HepG2 (cell line): Measurements from ENCODE around the gene CAMK2D. TPM values are rescaled to one million over a fixed set of nuclear protein-coding genes. Genes with fewer than 3 reads are reported as not detected.

Experiments used
- ATAC-seq: fragments of 200-7000 bp; cut with Tn5 transposase; 3 replicates; pipeline ENCODE4 v1.9.1; 2020; ENCODE audit warnings: mild to moderate bottlenecking, moderate library complexity
- BruUV-seq: library from RNA; stranded (reverse); fragments of 400-500 nt; replicated peaks from 2 replicates; lab custom pipeline; 2021; lab: Mats Ljungman, UMichigan
- CTCF ChIA-PET: fragments of 300-600 bp; formaldehyde crosslinking; extraction: SDS; loops from one replicate; lab custom pipeline; 2021; ENCODE audit warnings: low total read pairs, inconsistent platforms, low intra/inter-chr PET ratio; lab: Yijun Ruan, JAX
- POLR2A ChIA-PET: fragments of 350-600 bp; sonication (Branson Sonifier 250); formaldehyde crosslinking; loops from one replicate; lab custom pipeline; 2020; ENCODE audit warnings: antibody characterized with exemption, inconsistent platforms; lab: Yijun Ruan, JAX
- DNase-seq: peaks from one replicate; pipeline ENCODE4 v3.0.0-alpha.2; 2015; ENCODE audit warnings: low spot score
- FAIRE-seq: peaks from 3 replicates; lab custom pipeline; 2011; peaks lifted over from hg19 to GRCh38; lab: Jason Lieb, UNC
- H2AFZ ChIP-seq: one replicate; pipeline ENCODE4 v1.6.1; 2011; ENCODE audit warnings: low read length, inconsistent platforms
- H3K27ac ChIP-seq: fragments of 300-600 bp; 3 replicates; pipeline ENCODE4 v1.8.0; 2011; ENCODE audit warnings: mixed run types, mild to moderate bottlenecking, mixed read lengths, low read length, inconsistent platforms; ENCODE audit not compliant: insufficient read depth; ENCODE audit errors: extremely low read length
- H3K27me3 ChIP-seq, 2 experiments: fragments of 200-600 bp in 1 of 2; 2 replicates in 1 of 2; 3 replicates in 1 of 2; pipeline versions ENCODE4 v1.6.0 to v1.8.0; 2011; ENCODE audit warnings: low read length in 2 of 2, mild to moderate bottlenecking in 2 of 2, moderate library complexity in 2 of 2, inconsistent platforms in 1 of 2; ENCODE audit not compliant: insufficient read depth in 2 of 2, control insufficient read depth in 1 of 2
- H3K36me3 ChIP-seq, 2 experiments: fragments of 200-600 bp in 1 of 2; replicated peaks in 1 of 2; 2 replicates in 1 of 2; 3 replicates in 1 of 2; pipeline versions ENCODE4 v1.5.1 to v1.8.0; 2011; ENCODE audit warnings: low read length in 2 of 2, inconsistent platforms in 1 of 2; ENCODE audit not compliant: insufficient read depth in 2 of 2, control insufficient read depth in 1 of 2
- H3K4me1 ChIP-seq: 2 replicates; pipeline ENCODE4 v1.5.1; 2012; ENCODE audit warnings: low read length, inconsistent platforms; ENCODE audit not compliant: insufficient read depth
- H3K4me2 ChIP-seq: 2 replicates; pipeline ENCODE4 v1.6.0; 2011; ENCODE audit warnings: low read depth, low read length, inconsistent platforms
- H3K4me3 ChIP-seq, 3 experiments: fragments of 200-600 bp in 1 of 3; sonication (generic), shearing (Covaris generic) in 1 of 3; replicated peaks in 1 of 3; 2 replicates each; pipeline ENCODE4 v1.5.1; 2011 to 2016; ENCODE audit warnings: low read length in 3 of 3, inconsistent platforms in 2 of 3, low read depth in 2 of 3, mild to moderate bottlenecking in 2 of 3, control low read depth in 1 of 3, mixed read lengths in 1 of 3; ENCODE audit not compliant: insufficient read depth in 1 of 3
- H3K79me2 ChIP-seq: one replicate; pipeline ENCODE4 v1.6.1; 2011; ENCODE audit warnings: low read length, inconsistent platforms; ENCODE audit not compliant: insufficient read depth
- H3K9ac ChIP-seq: 2 replicates; pipeline ENCODE4 v1.6.0; 2011; ENCODE audit warnings: mild to moderate bottlenecking, low read depth, low read length, inconsistent platforms; ENCODE audit not compliant: insufficient read depth
- H3K9me3 ChIP-seq: 2 replicates; pipeline ENCODE4 v1.5.1; 2012; ENCODE audit warnings: mild to moderate bottlenecking, low read length
- H4K20me1 ChIP-seq: 2 replicates; pipeline ENCODE4 v1.6.0; 2011; ENCODE audit warnings: inconsistent platforms, mild to moderate bottlenecking, low read length, moderate library complexity; ENCODE audit not compliant: insufficient read depth
- ARHGAP35 ChIP-seq: sonication (generic); formaldehyde crosslinking; IDR thresholded peaks from 2 replicates; pipeline ENCODE4 v1.9.0; 2022; ENCODE audit warnings: mild to moderate bottlenecking, inconsistent platforms, moderate library complexity, missing genetic modification reagents, borderline replicate concordance
- ELK4 ChIP-seq: sonication (generic); formaldehyde crosslinking; IDR thresholded peaks from 2 replicates; pipeline ENCODE4 v1.9.0; 2021; ENCODE audit warnings: missing genetic modification reagents, borderline replicate concordance
- PRDM10 ChIP-seq: sonication (generic); formaldehyde crosslinking; IDR thresholded peaks from 2 replicates; pipeline ENCODE4 v1.4.0; 2020; ENCODE audit warnings: low read depth, missing genetic modification reagents
- SALL1 ChIP-seq: sonication (generic); formaldehyde crosslinking; IDR thresholded peaks from 2 replicates; pipeline ENCODE4 v1.8.0; 2022; ENCODE audit warnings: mild to moderate bottlenecking, missing genetic modification reagents
- SYNCRIP ChIP-seq: fragments of 200-400 bp; formaldehyde crosslinking; IDR thresholded peaks from 2 replicates; pipeline ENCODE4 v1.6.1; 2018; ENCODE audit warnings: mild to moderate bottlenecking, low read depth, low read length; ENCODE audit not compliant: insufficient read depth
- WIZ ChIP-seq: sonication (generic); formaldehyde crosslinking; IDR thresholded peaks from 2 replicates; pipeline ENCODE4 v1.5.1; 2020; ENCODE audit warnings: mild to moderate bottlenecking, missing genetic modification reagents
- ZBED4 ChIP-seq: sonication (generic); formaldehyde crosslinking; IDR thresholded peaks from 2 replicates; pipeline ENCODE4 v1.4.0; 2020; ENCODE audit warnings: missing genetic modification reagents, borderline replicate concordance
- ZNF160 ChIP-seq: sonication (generic); formaldehyde crosslinking; IDR thresholded peaks from 2 replicates; pipeline ENCODE4 v1.8.0; 2022; ENCODE audit warnings: mild to moderate bottlenecking, inconsistent platforms, missing genetic modification reagents
- ZNF7 ChIP-seq: IDR thresholded peaks from 2 replicates; pipeline ENCODE4 v1.6.1; 2016; ENCODE audit warnings: missing biosample characterization, missing genetic modification reagents
- ZNF770 ChIP-seq: sonication (generic); formaldehyde crosslinking; IDR thresholded peaks from 2 replicates; pipeline ENCODE4 v1.5.0; 2020; ENCODE audit warnings: mild to moderate bottlenecking, missing genetic modification reagents
- WGBS: methylation state at CpG from one replicate; pipeline ENCODE4 v1.1.6; 2017; ENCODE audit warnings: low lambda C conversion rate; 5-methylcytosine and 5-hydroxymethylcytosine counted together
- in situ Hi-C: cut with HindIII; loops from 2 replicates; pipeline ENCODE4 v1.10.0; 2017; ENCODE audit warnings: low pct_unique_long_range_greater_than_20kb; ENCODE audit not compliant: extremely low pct_ligation_motif_present
- intact Hi-C: fragments of 100-400 bp; cut with micrococcal nuclease; formaldehyde crosslinking; loops from one replicate; pipeline ENCODE4 v1.10.0; 2022; ENCODE audit not compliant: unreplicated experiment
- polyA plus RNA-seq, 8 experiments: library from polyadenylated mRNA; depleted of rRNA in 3 of 8; stranded (reverse) in 7 of 8; unstranded in 1 of 8; fragments of >200 nt; fragmentation: Illumina TruSeq in 4 of 8; extraction: Trizol in 4 of 8; gene quantifications; 2 replicates each; pipeline versions ENCODE4 v1.2.1 to v1.2.3, GENCODE V29; 2011 to 2016; ENCODE audit warnings: low read depth in 4 of 8, missing spikeins in 1 of 8, mixed read lengths in 1 of 8; ENCODE audit not compliant: insufficient read depth in 1 of 8
- total RNA-seq, 5 experiments: library from RNA; depleted of rRNA; stranded (reverse); fragments of >200 nt; fragmentation: Illumina TruSeq; extraction: Trizol; gene quantifications; 2 replicates each; pipeline ENCODE4 v1.2.3, GENCODE V29; 2016; ENCODE audit warnings: low read depth in 1 of 5

Gene CAMK2D
- total and polyA plus RNA-seq, 2 of the 13 experiments (the other 11 are each of a cell fraction or from before 2014, with no cell fraction given), result 18.0 to 65.4 TPM

- TF ChIP-seq SALL1 (no peak), WIZ (CRISPR knock-in tag) (no peak), ZNF160 (CRISPR knock-in tag) (no peak), ZNF770 (CRISPR knock-in tag) (no peak), ZNF7 (no peak)
- TF ChIP-seq, all 625 proteins: peak for 0
Measured at GRCh38 chr4:113509851-113510250, 251.7 kb downstream of the CAMK2D start (continued).

GRCh38 chr4:113505044-113505443 lies 256.5 kb downstream of the CAMK2D start:
- CTCF ChIA-PET, result no interaction called here
- no TSS peak for BruUV-seq
- TF ChIP-seq ARHGAP35 (CRISPR knock-in tag) (no peak), ZBED4 (CRISPR knock-in tag) (no peak), ELK4 (CRISPR knock-in tag) (no peak), PRDM10 (CRISPR knock-in tag) (no peak), SYNCRIP (no peak)

More at GRCh38 chr4:113505044-113505443, 256.5 kb downstream of the CAMK2D start:
- Histone ChIP-seq H3K27me3 (no peaks in the 10 kb centered on the region), H3K4me1 (no peaks in the 10 kb centered on the region), H3K79me2 (no peaks in the 10 kb centered on the region), H2AFZ (no peak overlapping the region), H3K4me2 (no peak overlapping the region), H4K20me1 (no peaks in the 10 kb centered on the region), H3K9ac (no peak overlapping the region), H3K4me3 (no peak overlapping the region), H3K36me3 (peaks cover 4% of the 10 kb centered on the region in 2 experiments; a peak in 4 of 5 replicates), H3K9me3 (no peaks in the 10 kb centered on the region), H3K27ac (no peak overlapping the region)
- ATAC-seq (no peak), FAIRE-seq (no peak), DNase-seq (no peak)
- intact Hi-C loops, result no loop called here
- in situ Hi-C loops, result no loop called here
- 92% methylated on average over 5 of the region's 5 CpGs for WGBS
- POLR2A ChIA-PET, result no interaction called here
